ENCODE measurements around the gene LDHB.

- TF ChIP-seq TCF4 (CRISPR knock-in tag; IDR thresholded peaks at IDR 0.05; ENCODE audit: borderline replicate concordance) (no peak), ARNTL (CRISPR knock-in tag; IDR thresholded peaks at IDR 0.05; ENCODE audit: borderline replicate concordance, low read depth) (no peak), CSDC2 (CRISPR knock-in tag; IDR thresholded peaks at IDR 0.05) (no peak), TSHZ2 (CRISPR knock-in tag; IDR thresholded peaks at IDR 0.05) (no peak)
Measured at GRCh38 chr12:21662122-21662792, 4.6 kb upstream of the LDHB start.
